ENCODE data around the gene AVEN. TPM values are rescaled to one million over a fixed set of nuclear protein-coding genes. Genes with fewer than 3 reads are reported as not detected.

AVEN gene
- polyA plus RNA-seq, 2 of the 4 experiments (the other 2 are of a cell fraction), result 23.8 to 27.2 TPM

DNA sequence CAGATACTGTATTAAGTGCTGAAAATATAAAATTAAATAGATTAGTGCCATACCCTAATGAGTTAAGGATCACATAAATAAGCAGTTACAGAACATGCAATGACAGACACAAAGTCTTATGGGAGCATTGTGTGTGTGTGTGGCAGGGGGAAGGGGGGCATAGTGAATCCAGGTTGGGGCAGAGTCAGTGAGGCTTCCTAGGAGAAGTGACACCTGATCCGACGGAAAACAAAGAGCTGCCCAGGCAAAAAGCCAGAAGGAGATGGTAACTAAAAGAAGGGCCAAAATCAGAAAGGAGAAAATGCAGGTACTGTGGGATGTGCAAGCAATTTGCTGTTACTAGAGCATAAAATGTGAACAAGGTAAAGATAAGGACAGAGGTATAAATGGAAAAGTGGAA is 150.8 kb downstream of the AVEN start:
- CTCF ChIA-PET, result interaction anchor here (2.5 kb wide), 1 partner anchor 11 kb away, joined by 8 read pairs; no protein-coding TSS in a partner anchor
- TF ChIP-seq ZSCAN20 (CRISPR knock-in tag; IDR thresholded peaks at IDR 0.05) (no peak), ESRRA (IDR thresholded peaks at IDR 0.05; ENCODE audit: borderline replicate concordance, low read length) (no peak)
- ATAC-seq (no peak), FAIRE-seq (no peak), DNase-seq (ENCODE audit: low read depth in 1 of 2, low spot score in 1 of 2) (no peak)
- no peak overlapping the region for H3K4me2 ChIP-seq
- H3K4me1 ChIP-seq, result no peaks in the 10 kb centered on the region
- WGBS (ENCODE audit: missing lambda C conversion rate), result 65% methylated on average over 2 of the region's 2 CpGs
- no peaks in the 10 kb centered on the region for H3K9me3 ChIP-seq
- no peak overlapping the region for H3K27ac ChIP-seq
- POLR2A ChIA-PET, result no interaction called here
- no peak overlapping the region for H3K4me3 ChIP-seq

GRCh38 chr15:33882921-33883320 is 156.1 kb downstream of the AVEN start:
- no peak overlapping the region for H3K27ac ChIP-seq
- no peak for ATAC-seq
- FAIRE-seq, result no peak
- DNase-seq (ENCODE audit: low read depth in 1 of 2, low spot score in 1 of 2), result no peak
- POLR2A ChIA-PET, result no interaction called here
- H3K4me3 ChIP-seq, result no peak overlapping the region
- no peaks in the 10 kb centered on the region for H3K4me1 ChIP-seq
- no peaks in the 10 kb centered on the region for H3K9me3 ChIP-seq
- WGBS (ENCODE audit: missing lambda C conversion rate), result 94% methylated on average over 2 of the region's 2 CpGs
- H3K4me2 ChIP-seq, result no peak overlapping the region
- CTCF ChIA-PET, result interaction anchor here (0.6 to 2.3 kb wide), 4 partner anchors 12 to 825 kb away, joined by 3 to 5 read pairs (median 3); no protein-coding TSS in a partner anchor
- TF ChIP-seq POLR2AphosphoS2 (conservative IDR thresholded peaks at IDR 0.05; ENCODE audit: low read length) (no peak), POLR2A (IDR thresholded peaks at IDR 0.05; ENCODE audit: low read length) (no peak), FOSL2 (IDR thresholded peaks at IDR 0.05) (no peak), FOSL2 (CRISPR knock-in tag; IDR thresholded peaks at IDR 0.05) (no peak), NR3C1 (IDR thresholded peaks at IDR 0.05) (no peak)

DNA sequence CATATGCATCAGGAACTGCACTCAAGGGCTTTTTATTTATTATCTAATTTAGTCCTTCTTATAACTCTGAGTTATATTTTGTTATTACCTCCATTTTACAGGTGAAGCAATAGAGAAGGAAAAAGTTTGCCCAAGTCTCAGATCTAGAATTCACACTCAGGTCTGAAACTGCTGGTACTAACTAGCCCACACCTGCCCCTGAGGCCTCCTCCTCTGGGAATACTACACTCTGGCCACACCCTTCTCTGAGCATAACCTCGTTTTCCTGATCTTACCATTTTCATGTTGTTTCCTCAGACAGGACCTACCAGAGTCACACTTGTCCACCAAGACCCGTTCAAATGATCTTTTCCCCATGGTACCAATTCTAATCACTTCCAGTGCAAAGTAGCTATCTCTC is 164.8 kb downstream of the AVEN start:
- TF ChIP-seq CHD4 (IDR thresholded peaks at IDR 0.05; ENCODE audit: borderline replicate concordance) (no peak), EHF (CRISPR knock-in tag; IDR thresholded peaks at IDR 0.05) (no peak), BHLHE40 (IDR thresholded peaks at IDR 0.05; ENCODE audit: low read depth, low read length) (no peak), CBX8 (IDR thresholded peaks at IDR 0.05) (no peak), RNF2 (IDR thresholded peaks at IDR 0.05; ENCODE audit: borderline replicate concordance, low read depth) (no peak), HDAC2 (IDR thresholded peaks at IDR 0.05) (no peak)
- TF ChIP-seq, protein P1, sequence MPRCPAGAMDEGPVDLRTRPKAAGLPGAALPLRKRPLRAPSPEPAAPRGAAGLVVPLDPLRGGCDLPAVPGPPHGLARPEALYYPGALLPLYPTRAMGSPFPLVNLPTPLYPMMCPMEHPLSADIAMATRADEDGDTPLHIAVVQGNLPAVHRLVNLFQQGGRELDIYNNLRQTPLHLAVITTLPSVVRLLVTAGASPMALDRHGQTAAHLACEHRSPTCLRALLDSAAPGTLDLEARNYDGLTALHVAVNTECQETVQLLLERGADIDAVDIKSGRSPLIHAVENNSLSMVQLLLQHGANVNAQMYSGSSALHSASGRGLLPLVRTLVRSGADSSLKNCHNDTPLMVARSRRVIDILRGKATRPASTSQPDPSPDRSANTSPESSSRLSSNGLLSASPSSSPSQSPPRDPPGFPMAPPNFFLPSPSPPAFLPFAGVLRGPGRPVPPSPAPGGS (IDR thresholded peaks at IDR 0.05), result no peak
- H3K4me3 ChIP-seq, result no peak overlapping the region
- H3K4me1 ChIP-seq, result no peaks in the 10 kb centered on the region
- FAIRE-seq, result no peak
- H3K9me3 ChIP-seq, result no peaks in the 10 kb centered on the region
- POLR2A ChIA-PET, result no interaction called here
- WGBS (ENCODE audit: missing lambda C conversion rate), result 55% methylated on average over 2 of the region's 2 CpGs
- H3K27ac ChIP-seq, result no peak overlapping the region
- no peak for ATAC-seq
- CTCF ChIA-PET, result interaction anchor here (1.2 to 3.6 kb wide), 2 partner anchors 11 to 136 kb away, joined by 3 to 9 read pairs; no protein-coding TSS in a partner anchor
- DNase-seq (ENCODE audit: low read depth in 1 of 2, low spot score in 1 of 2), result no peak
- H3K4me2 ChIP-seq, result no peak overlapping the region

GRCh38 chr15:33872416-33873106 is 166.4 kb downstream of the AVEN start:
- no peaks in the 10 kb centered on the region for H3K4me1 ChIP-seq
- 83% methylated on average over 13 of the region's 13 CpGs for WGBS (ENCODE audit: missing lambda C conversion rate)
- ChIA-PET CTCF (interaction anchor here (1.0 kb wide), 1 partner anchor 21 kb away, joined by 4 read pairs; no protein-coding TSS in a partner anchor), POLR2A (no interaction called here)
- no peak overlapping the region for H3K4me3 ChIP-seq
- no peak for FAIRE-seq
- TF ChIP-seq CHD4 (IDR thresholded peaks at IDR 0.05; ENCODE audit: borderline replicate concordance) (no peak), PHF8 (IDR thresholded peaks at IDR 0.05; ENCODE audit: borderline replicate concordance, low read depth) (no peak), POLR2A (IDR thresholded peaks at IDR 0.05; ENCODE audit: low read length) (no peak), ZNF302 (CRISPR knock-in tag; IDR thresholded peaks at IDR 0.05) (no peak), HOXA7 (CRISPR knock-in tag; IDR thresholded peaks at IDR 0.05) (no peak), HDAC2 (IDR thresholded peaks at IDR 0.05) (no peak), SMC3 (IDR thresholded peaks at IDR 0.05) (no peak)
- TF ChIP-seq, protein P2, sequence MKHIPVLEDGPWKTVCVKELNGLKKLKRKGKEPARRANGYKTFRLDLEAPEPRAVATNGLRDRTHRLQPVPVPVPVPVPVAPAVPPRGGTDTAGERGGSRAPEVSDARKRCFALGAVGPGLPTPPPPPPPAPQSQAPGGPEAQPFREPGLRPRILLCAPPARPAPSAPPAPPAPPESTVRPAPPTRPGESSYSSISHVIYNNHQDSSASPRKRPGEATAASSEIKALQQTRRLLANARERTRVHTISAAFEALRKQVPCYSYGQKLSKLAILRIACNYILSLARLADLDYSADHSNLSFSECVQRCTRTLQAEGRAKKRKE (CRISPR knock-in tag; IDR thresholded peaks at IDR 0.05; ENCODE audit: low read depth), result no peak
- TF ChIP-seq, protein P3, sequence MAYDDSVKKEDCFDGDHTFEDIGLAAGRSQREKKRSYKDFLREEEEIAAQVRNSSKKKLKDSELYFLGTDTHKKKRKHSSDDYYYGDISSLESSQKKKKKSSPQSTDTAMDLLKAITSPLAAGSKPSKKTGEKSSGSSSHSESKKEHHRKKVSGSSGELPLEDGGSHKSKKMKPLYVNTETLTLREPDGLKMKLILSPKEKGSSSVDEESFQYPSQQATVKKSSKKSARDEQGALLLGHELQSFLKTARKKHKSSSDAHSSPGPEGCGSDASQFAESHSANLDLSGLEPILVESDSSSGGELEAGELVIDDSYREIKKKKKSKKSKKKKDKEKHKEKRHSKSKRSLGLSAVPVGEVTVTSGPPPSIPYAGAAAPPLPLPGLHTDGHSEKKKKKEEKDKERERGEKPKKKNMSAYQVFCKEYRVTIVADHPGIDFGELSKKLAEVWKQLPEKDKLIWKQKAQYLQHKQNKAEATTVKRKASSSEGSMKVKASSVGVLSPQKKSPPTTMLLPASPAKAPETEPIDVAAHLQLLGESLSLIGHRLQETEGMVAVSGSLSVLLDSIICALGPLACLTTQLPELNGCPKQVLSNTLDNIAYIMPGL (CRISPR knock-in tag; IDR thresholded peaks at IDR 0.05; ENCODE audit: borderline replicate concordance), result no peak
- TF ChIP-seq, protein P4, sequence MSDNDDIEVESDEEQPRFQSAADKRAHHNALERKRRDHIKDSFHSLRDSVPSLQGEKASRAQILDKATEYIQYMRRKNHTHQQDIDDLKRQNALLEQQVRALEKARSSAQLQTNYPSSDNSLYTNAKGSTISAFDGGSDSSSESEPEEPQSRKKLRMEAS (IDR thresholded peaks at IDR 0.05), result no peak
- ATAC-seq, result no peak
- H3K4me2 ChIP-seq, result no peak overlapping the region
- no peak for DNase-seq (ENCODE audit: low read depth in 1 of 2, low spot score in 1 of 2)
- H3K27ac ChIP-seq, result no peak overlapping the region
- H3K9me3 ChIP-seq, result no peaks in the 10 kb centered on the region

Measured in A549 (cell line).